ENCODE data around the gene LAP3.
A peak's percentile ranks its signal among the peaks of the same experiment; 100 is the strongest.
"Not testable (repeated sequence)": the region's sequence is repeated elsewhere in the genome, so short reads cannot be mapped to it uniquely, and the experiment has no call there.

LAP3 gene

DNA sequence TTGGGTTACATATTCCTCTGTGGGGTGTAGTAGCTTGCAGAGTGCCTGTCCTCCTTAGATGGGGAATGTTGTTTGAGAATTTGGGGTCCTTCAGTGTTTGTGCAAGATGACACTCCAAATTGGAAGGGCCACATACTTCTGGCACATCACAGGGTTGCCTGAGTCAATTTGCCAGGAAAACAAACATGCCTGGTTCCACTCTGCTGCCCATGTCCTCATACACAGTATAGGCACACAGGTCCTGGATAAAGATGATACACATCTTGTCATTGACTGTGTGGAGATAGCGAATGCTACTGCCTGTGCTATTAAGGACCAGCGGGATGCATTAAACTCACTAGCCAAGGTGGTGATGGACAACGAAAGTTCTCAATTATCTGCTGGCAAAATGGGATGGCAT is 11.2 kb upstream of the LAP3 start:
- no peak for DNase-seq

GRCh38 chr4:17567271-17567670 is 9.7 kb upstream of the LAP3 start:
- no peak for DNase-seq

DNA sequence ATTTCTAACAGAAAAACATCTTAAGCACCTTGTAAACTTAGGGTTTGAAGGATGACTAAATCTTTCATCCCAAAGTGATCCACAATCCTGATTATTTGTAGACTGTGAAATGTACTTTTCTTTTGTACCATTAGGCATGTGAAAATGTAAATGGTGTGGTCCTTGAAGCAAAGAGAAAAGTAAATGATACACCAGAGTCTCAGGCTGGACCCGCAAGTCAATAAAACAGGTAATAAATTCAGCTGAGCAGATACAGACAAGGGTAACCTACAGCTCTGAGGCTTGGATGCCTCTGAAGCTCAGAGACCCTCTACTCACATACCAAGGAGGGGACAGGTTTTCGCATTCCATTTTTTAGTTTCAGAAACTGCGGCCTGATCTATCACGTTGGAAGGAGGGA is 2.8 kb upstream of the LAP3 start:
- no peak for DNase-seq

DNA sequence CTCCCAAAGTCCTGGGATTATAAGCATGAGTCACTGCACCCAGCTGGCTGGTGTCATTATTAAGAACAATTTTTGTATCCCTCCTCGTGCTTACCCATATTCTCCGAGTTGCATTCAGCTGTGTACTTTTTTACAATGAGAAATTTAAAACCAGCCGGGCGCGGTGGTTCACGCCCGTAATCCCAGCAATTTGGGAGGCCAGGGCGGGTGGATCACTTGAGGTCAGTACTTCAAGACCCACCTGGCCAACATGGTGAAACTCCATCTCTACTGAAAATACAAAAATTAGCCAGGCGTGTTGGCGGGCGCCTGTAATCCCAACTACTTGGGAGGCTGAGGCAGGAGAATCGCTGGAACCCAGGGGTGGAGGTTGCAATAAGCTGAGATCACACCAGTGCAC is 1.8 kb upstream of the LAP3 start:
- DNase-seq: not testable (repeated sequence)

- peak; percentile 37 for DNase-seq
Observed at GRCh38 chr4:17577665-17578481, 875 bp downstream of the LAP3 start.

DNA sequence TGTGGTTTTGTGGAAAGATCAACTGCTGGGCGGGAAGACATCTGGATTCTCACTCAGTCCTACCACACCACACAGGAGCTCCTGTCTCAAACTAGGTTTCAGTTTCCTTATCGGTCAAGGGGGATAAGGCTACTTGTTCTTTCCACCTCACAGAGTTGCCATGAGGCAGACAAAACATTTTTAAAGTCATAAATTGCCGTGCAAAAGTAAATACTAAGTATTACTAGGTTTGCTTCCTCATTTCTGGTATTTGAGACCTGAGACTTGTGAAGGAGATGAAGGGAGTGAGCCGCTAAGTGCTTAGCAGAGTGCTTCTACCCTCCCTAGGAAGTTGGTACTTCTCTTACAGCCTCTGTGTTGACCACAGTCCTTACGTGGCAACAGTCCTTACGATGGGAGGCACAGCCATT is 1.5 kb downstream of the LAP3 start:
- peak; percentile 69 for DNase-seq

DNA sequence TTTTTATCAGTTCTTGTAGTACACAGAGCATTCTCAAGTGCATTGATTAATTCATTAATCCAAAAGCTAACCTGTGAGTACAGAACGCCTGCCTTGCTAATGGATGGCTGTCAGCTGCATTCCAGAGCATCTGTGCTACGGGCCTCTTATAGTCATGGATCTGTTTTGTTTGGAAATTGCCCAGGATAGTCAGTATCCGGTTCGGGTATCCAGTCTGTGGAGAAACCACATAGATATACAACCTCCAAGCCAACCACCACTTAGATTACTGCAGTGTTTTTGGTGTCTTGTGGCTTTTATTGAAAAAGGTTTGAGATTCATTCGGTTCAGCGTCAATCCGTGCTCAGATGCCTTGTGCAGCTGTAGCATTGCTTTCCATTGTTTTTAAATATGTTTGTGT is 4.0 kb downstream of the LAP3 start:
- DNase-seq: no peak

DNA sequence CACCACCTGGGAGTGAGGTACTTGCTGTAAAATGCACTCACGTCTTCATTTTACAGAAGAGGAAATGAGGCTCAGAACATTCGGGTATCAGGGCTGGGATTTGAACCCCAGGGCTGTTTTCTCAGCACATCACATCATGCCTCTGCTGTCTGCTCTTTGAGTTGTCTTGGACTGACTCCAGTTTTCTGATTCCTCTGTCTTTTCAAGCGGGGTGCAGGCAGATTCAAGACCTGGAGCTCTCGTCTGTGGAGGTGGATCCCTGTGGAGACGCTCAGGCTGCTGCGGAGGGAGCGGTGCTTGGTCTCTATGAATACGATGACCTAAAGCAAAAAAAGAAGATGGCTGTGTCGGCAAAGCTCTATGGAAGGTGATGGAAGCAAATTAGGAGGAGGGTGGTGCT is 6.3 kb downstream of the LAP3 start:
- DNase-seq: no peak

DNA sequence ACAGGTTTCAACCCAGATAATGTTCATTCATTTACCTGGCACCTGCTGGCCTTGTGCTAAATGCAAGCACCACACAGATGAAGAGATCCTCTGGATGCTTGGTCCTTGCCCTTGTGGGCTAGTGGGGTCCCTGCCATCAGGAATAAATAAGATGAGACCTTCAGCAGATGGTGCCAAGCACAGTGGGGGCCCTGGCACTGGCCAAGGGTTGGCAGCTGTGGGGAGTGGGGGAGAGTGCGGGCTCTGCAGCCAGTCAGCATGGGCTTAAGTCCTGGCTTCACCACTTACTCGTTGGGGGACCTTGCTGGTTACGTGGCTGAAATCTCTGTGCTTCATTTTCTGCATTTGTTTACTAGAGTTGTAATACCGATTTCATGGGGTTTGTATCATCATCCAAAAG is 6.9 kb downstream of the LAP3 start:
- DNase-seq: no peak

DNA sequence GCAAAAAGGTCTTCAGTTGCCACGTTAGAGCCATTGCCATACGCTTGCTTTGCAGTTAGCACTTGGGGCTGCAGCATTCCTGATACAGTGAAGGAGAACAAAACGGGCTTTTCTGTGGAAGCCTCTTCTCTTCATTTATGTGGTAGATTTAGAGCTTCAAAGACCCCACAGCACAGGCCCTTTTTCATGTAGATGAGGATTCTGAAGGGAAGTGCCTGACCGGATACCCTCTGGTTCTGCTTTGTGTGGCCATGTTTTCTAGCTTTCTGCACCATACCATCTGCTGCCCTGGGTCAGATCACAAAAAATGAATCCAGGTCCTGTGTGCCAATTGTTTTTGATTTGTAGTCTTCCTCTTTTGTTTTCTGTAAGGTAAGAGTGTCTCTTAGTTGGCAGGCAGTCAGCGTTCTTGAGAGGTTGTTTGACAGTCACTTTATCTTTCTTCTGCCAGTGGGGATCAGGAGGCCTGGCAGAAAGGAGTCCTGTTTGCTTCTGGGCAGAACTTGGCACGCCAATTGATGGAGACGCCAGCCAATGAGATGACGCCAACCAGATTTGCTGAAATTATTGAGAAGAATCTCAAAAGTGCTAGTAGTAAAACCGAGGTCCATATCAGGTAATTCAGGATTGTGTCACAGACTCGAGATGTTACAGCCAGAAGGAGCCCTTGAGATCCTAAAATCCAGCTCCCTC is 7.7 kb downstream of the LAP3 start:
- no peak for DNase-seq

DNA sequence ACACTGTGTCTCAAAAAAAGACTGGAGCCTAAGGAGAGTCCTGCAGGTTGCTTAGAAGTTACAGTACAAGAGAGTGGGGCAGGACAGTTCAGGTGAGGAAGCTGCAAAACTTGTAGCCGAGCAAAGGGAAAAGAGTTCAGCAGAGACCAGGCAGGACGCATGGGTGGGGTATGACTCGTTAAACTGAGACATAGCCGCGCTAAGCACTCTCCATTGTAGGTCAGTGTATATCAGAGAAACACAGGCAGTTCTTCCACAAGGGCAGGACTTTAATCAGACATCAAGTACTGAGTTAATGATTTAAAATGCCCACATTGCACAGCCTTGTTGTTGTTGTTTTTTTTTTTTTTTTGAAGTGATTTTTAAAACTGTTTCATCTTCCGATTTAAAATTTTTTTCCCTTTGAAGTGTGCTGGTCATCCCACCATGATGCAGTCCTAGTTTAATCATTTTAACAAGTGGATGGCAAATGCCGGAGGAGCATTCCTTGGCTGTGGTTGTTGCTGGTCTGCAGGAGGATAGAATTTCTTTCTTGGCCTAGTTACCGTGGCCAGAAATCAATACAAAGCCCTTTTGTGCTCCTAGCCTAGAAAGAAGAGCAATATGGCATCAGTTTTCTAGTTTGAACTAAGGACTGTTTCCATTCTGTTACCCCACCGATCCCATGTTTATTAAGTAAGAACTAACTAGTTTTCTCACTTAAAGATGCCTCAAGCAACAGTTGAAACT is 10.3 kb downstream of the LAP3 start:
- DNase-seq: no peak

- no peak for DNase-seq
Observed at GRCh38 chr4:17589355-17589754, 12.4 kb downstream of the LAP3 start.

DNA sequence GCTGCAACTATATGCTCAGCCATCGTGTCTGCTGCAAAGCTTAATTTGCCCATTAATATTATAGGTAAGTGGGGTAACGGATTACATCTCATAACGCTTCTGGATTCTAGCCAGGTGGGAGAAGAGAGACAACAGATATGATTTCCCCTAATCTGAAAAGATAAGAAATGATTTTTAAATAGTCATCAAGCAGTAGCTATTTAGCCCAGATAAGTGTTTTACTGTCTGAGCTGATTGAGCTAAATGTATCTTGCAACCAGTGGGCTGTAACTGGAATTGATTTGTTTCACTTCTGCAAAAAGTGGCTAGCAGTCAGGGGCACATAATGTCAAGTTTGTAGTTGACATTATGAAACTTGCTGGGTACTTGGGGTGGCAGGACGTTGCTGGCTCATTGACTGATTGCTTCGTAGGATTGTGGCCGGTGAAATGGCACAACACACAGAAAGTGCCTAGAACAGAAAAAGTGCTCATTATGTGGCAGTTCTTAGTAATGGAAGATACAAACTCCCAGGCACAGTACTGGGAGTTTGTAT is 18.5 kb downstream of the LAP3 start:
- DNase-seq: no peak

DNA sequence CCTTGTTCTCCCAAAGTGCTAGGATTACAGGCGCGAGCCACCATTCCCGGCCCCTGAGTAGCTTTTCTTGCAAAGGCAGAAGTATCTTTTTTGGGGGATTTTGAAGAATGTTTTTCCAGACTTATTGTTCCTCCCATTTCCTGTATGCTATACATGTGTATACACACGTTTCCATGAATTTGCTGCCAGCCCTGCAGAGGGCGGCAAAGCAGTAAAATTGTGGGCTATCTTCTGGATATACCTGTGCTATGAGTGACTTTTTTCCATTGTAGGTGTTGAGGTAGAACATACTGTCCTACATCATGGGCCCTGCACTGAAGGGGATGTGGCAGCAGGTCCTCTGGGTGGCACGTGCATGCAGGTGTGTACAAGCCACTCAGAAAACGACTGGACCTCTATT is 20.5 kb downstream of the LAP3 start:
- no peak for DNase-seq

DNA sequence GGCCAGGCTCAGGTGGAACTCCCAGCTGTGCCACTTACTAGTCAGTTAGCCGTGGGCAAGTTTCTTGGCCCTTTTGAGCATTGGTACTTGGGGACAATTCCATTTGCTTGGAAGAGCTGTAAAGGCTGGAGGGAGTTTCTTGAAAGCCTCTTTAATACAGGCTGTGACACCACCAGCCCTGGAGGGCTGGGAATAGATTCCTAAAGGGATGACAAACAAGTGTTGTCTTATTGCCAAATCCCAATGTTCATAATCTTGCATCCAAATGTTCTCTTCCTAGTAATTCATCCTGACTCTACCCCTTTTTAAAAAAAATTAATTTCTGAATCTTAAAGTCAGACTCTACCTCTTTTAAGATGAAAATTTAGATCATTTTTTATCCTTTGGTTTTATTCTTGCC is 22.8 kb downstream of the LAP3 start:
- no peak for DNase-seq

DNA sequence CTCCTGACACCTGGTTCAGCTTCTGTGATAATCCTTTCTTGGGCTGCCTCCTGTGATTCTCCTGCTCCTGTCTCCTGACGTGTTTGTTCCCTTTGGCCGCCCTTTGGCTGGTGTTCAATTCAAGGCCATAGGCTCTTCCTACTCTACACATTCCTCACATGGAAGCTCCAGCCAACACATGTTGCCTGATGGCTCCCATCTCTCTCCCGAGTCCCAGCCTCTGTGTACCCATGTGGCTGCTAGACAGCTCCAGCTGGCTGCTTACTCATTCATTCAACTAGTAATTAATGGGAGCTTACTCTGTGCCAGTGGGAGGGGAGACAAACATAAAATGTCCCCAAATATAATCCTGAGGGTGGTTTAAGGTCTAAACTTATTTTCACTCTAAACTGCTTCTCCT is 28.2 kb downstream of the LAP3 start:
- no peak for DNase-seq

DNA sequence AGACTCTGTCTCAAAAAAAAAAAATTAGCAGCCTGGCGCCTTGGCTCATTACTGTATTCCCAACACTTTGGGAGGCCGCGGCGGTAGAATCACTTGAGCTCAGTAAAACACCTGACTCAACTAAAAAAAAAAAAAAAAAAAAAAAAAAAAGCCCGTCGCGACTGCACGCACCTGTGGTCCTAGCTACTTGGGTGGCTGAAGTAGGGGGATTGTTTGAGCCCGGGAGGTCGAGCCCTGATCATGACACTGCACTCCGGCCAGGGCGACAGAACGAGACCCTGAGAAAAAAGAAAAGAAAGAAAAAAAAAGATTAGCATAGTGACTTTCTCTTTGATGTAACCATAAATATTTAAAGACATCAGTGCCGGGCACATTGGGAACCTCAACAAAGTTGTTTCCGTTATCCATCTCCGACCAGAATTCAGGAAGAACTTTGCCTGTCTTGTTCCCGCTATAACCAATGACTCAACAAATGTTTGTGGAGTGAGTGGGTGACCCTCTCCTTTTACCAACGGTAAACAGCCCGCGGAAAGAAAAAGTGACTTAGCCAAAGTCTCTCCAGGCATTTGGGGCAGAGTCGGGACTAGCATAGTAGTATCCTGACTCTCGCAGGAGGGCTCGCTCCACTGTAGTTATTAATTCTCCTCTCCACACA is 36.9 kb downstream of the LAP3 start:
- peak; percentile 19 for DNase-seq

DNA sequence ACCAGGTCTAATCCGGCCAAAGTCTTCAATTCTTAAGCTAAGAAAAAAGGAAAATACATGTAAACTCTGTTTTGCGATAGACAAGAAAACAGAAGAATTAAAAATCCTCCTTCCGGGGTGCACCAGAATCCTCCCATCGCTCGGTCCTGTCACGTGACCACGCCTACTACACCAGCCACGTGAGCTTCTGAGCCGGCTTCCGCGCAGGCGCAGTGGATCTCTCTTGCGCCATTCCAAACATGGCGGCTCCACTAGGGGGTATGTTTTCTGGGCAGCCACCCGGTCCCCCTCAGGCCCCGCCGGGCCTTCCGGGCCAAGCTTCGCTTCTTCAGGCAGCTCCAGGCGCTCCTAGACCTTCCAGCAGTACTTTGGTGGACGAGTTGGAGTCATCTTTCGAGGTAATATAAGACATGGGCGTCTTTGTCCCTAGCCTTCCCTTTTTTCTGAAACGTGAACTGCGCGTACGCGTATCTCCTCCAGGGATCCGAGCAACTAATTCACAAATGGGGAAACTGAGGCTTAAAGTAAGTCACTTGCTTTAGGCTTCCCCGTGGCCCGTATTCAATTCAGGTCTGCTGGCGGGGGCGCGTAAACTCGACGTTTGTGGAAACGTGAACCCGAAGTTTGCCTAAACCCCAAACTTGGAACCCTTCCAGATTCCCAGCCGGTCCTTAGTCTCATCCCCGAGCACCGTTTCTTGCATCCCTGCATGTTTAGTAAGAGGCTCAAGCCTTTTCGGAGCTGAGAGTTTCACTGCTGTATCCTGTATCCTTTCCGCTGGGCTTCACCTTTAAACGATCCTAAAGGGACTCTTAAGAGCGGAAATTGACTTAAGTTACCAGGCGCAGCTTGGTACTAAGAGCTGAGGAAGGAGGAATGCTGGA is 37.7 kb downstream of the LAP3 start, which contains the start of gene MED28:
Gene MED28 (plus strand): TSS at position 226 of the 884 bp plus-strand sequence. CDS start 14 bp downstream, at position 240.
- peak; percentile 97 for DNase-seq

DNA sequence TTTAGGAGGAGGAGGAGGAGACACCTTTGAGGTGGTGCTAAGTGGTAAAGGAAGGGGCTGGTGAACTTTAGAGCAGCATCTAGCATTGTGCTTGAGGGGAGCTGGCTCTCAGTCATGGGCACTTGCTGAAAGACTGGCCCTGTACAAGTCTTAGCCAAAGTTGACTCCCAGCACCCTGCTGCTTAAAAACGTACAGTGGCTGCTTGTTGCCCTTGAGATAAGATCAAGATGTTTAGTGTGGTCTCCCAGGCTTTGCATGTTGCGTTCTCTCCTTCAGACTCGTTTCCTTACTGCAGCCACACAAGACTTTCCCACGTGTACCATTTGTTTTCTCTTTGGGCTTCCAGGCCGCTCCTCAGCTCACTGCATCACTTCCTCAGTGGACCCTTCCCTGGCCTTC is 39.3 kb downstream of the LAP3 start:
- peak; percentile 10 for DNase-seq

DNA sequence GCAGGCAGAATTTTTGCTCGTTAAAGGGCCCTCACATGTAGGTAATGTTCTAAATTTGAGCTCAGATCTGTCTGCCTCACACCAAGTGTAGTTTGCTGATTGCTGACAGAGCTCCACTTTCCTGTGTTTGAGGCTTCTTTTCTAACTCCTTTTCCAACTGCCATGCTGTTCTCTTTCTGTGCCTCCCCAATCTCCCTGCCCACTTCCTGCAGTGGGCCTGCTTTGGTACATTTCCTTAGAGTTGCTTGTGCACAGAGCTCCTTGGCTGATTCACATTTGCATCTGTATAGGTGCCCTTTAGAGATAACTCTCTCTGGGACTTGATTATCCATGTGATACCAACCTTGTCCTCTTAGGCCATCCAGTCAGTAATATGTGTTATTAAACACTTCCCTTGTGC is 41.9 kb downstream of the LAP3 start:
- DNase-seq: no peak

GRCh38 chr4:17619416-17620105 is 42.6 kb downstream of the LAP3 start:
- no peak for DNase-seq

Measured in activated CD4-positive, alpha-beta T cell treated with anti-CD3 and anti-CD28 coated beads, Interleukin-10, Interleukin-2, amounts not matched to agents 100 ng/mL and 50 ng/mL, durations not matched to agents 16 hours and 8 hours (primary cell).